Common myeloid progenitor, CD34-positive (primary cell): ENCODE results near the gene KNCN.

Experiments
- CTCF ChIA-PET: fragments of 350-600 bp; sonication (Branson Sonifier 250); formaldehyde crosslinking; loops from one replicate; lab custom pipeline; 2021; ENCODE audit warnings: antibody characterized with exemption; lab: Charles Lee
- POLR2A ChIA-PET: fragments of 350-600 bp; sonication (Branson Sonifier 250); formaldehyde crosslinking; loops from one replicate; lab custom pipeline; 2021; ENCODE audit warnings: antibody characterized with exemption; lab: Charles Lee
- DNase-seq, 3 donors: peaks; one replicate each; pipeline versions ENCODE4 v3.0.0 to v3.0.0-alpha.2; 2013
- H3K27ac ChIP-seq, 2 experiments: 1 replicate in 1 of 2; 2 replicates in 1 of 2; pipeline ENCODE4 v1.7.0; 2013; ENCODE audit warnings: inconsistent platforms in 2 of 2, low read length in 2 of 2, mild to moderate bottlenecking in 2 of 2, low read depth in 1 of 2, moderate library complexity in 1 of 2; ENCODE audit not compliant: severe bottlenecking in 2 of 2, insufficient read depth in 1 of 2, poor library complexity in 1 of 2
- H3K27me3 ChIP-seq, 5 experiments: replicated peaks in 2 of 5; 1 replicate in 3 of 5; 2 replicates in 2 of 5; pipeline versions ENCODE4 v1.6.1 to v1.7.0; 2013; ENCODE audit warnings: low read length in 4 of 5, mild to moderate bottlenecking in 2 of 5, moderate library complexity in 2 of 5, inconsistent platforms in 1 of 5; ENCODE audit not compliant: insufficient read depth in 5 of 5, control insufficient read depth in 4 of 5
- H3K36me3 ChIP-seq, 4 experiments: 1 replicate in 2 of 4; 2 replicates in 2 of 4; pipeline versions ENCODE4 v1.6.1 to v1.7.0; 2013; ENCODE audit warnings: low read length in 3 of 4, control low read depth in 1 of 4, mild to moderate bottlenecking in 1 of 4; ENCODE audit not compliant: control insufficient read depth in 4 of 4, insufficient read depth in 4 of 4
- H3K4me1 ChIP-seq, 4 experiments: 1 replicate in 3 of 4; 2 replicates in 1 of 4; pipeline versions ENCODE4 v1.6.1 to v1.7.1; 2013; ENCODE audit warnings: low read length in 3 of 4, mild to moderate bottlenecking in 3 of 4, control low read depth in 1 of 4, inconsistent platforms in 1 of 4, moderate library complexity in 1 of 4; ENCODE audit not compliant: control insufficient read depth in 4 of 4, insufficient read depth in 4 of 4; ENCODE audit errors: control extremely low read depth in 1 of 4
- H3K4me3 ChIP-seq, 7 experiments: 1 replicate in 4 of 7; 2 replicates in 3 of 7; pipeline versions ENCODE4 v1.5.1 to v1.7.0; 2013; ENCODE audit warnings: mild to moderate bottlenecking in 7 of 7, low read length in 6 of 7, moderate library complexity in 6 of 7, inconsistent platforms in 2 of 7, low read depth in 2 of 7, control low read depth in 1 of 7; ENCODE audit not compliant: insufficient read depth in 4 of 7, control insufficient read depth in 1 of 7; ENCODE audit errors: extremely low read depth in 1 of 7
- H3K9me3 ChIP-seq, 5 experiments: 1 replicate in 4 of 5; 2 replicates in 1 of 5; pipeline versions ENCODE4 v1.6.1 to v1.7.1; 2013; ENCODE audit warnings: low read length in 4 of 5, mild to moderate bottlenecking in 2 of 5, inconsistent platforms in 1 of 5, low read depth in 1 of 5, moderate library complexity in 1 of 5; ENCODE audit not compliant: control insufficient read depth in 4 of 5, insufficient read depth in 2 of 5; ENCODE audit errors: control extremely low read depth in 1 of 5
- WGBS: methylation state at CpG from one replicate; pipeline ENCODE4 v1.1.5; 2013; ENCODE audit not compliant: insufficient coverage; 5-methylcytosine and 5-hydroxymethylcytosine counted together

Gene KNCN

DNA sequence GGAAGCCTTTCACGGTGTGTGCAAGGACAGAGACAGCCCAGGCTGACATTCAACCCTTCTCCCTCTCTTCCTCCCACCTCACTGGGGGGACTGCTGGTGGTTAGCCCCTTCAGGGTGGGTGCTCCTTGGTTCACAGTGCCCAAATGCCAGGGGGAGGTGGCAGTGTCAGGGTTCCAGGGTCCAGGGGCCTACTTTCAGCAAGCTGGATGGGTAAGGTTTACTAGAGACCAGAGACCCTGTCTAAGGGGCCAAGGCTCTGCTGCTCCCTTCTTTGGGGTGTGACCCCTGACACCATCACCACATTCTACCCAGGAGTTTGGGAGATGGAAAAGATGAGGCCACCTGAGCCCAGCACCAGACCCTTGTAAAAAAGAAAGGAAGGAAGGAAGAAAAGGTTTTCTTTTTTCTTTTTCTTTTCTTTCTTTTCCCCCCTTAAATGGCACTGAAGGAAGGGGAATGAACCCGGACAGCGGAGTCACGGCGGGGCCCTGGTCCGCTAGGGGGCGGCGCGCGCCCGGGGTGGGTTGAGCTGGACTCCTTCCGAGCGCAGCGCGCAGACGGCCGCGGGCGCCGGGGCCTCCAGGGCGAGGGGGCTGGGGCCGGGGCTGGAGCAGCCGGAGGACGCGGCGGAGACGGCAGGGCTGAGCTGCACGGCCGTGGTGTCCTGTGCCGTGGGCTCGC lies 18.8 kb downstream of the KNCN start:
- ChIA-PET POLR2A (no interaction called here), CTCF (interaction anchor here (1.1 to 10.8 kb wide), 12 partner anchors 14 to 191 kb away, joined by 3 to 161 read pairs (median 4); partner anchors contain the start of genes MKNK1 and MOB3C)
- under 1% methylated on average over 29 of the region's 31 CpGs for WGBS
- peak overlapping the region in 6 of 7 experiments; percentile 19 to 59 (median 43) for H3K4me3 ChIP-seq
- H3K4me1 ChIP-seq, result peaks cover 0 to 10% (median 4%) of the 10 kb centered on the region in 4 experiments
- H3K27ac ChIP-seq, result no peak overlapping the region
- no peaks in the 10 kb centered on the region for H3K36me3 ChIP-seq
- H3K9me3 ChIP-seq, result peaks cover 0 to 10% (median 0%) of the 10 kb centered on the region in 5 experiments
- peak; percentile 54 to 77 (median 73) for DNase-seq
- peaks cover 9 to 71% (median 34%) of the 10 kb centered on the region in 5 experiments for H3K27me3 ChIP-seq

DNA sequence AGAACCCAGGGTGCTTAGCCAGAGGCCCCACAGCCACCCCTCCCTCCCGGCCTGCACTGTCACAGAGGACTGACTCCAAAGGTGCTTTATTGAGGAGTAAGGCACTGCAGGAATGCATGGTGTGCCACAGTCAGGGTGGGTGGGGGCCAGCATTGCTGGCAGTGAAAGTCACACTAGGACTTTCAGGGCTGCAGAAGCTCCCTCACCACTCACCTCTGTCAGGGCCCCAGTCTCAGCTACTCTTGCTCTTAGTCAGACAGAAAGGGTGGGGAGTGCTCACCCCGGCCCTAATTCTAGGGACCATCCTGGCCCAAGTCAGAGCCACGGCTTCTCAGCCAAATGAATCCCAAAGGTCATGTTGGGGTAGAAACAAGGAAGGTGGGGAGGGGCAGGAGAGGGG lies 19.4 kb downstream of the KNCN start:
- H3K27ac ChIP-seq, result no peak overlapping the region
- H3K9me3 ChIP-seq, result peaks cover 0 to 8% (median 0%) of the 10 kb centered on the region in 5 experiments
- WGBS, result 75% methylated on average over 2 of the region's 3 CpGs
- H3K27me3 ChIP-seq, result peaks cover 9 to 74% (median 38%) of the 10 kb centered on the region in 5 experiments
- no peaks in the 10 kb centered on the region for H3K36me3 ChIP-seq
- no peak overlapping the region for H3K4me3 ChIP-seq
- POLR2A ChIA-PET, result no interaction called here
- CTCF ChIA-PET, result interaction anchor here (1.2 to 10.8 kb wide), 8 partner anchors 16 to 192 kb away, joined by 4 to 161 read pairs (median 8); partner anchors contain the start of genes MKNK1 and MOB3C
- H3K4me1 ChIP-seq, result peaks cover 0 to 10% (median 4%) of the 10 kb centered on the region in 4 experiments
- DNase-seq, result no peak

DNA sequence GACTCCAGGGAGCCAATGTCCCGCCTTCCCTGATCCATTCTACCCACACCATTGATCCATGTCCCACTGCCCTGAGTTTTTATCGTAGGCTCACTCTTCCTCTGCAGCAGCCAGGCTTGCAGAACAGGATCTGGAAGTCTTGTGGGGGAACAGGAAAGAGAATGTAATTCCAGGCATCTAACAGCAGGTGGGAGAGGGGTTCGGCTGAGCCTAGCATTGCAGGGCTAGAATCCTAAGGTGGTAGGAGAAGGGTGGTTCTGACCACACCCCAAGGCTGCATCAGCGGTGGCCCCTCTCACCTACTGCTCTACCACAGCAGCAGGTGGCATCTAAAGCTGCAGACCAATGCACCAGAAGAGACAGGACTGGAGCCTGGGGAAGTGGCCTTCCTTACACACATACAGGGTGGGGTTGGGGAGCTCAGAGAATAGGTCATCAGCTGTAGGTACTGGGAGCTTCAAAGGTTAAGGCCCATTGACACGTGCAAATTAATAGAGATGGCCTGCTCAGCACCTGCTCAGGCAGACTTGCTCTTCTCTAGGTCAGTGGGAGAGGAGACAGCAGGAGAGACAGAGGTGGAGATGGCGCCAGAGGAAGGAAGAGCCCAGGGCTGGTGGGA lies 20.5 kb downstream of the KNCN start:
- peaks cover 0 to 10% (median 4%) of the 10 kb centered on the region in 4 experiments for H3K4me1 ChIP-seq
- H3K9me3 ChIP-seq, result no peaks in the 10 kb centered on the region
- H3K36me3 ChIP-seq, result no peaks in the 10 kb centered on the region
- H3K27ac ChIP-seq, result no peak overlapping the region
- H3K27me3 ChIP-seq, result peaks cover 9 to 78% (median 39%) of the 10 kb centered on the region in 5 experiments
- H3K4me3 ChIP-seq, result no peak overlapping the region
- ChIA-PET POLR2A (no interaction called here), CTCF (interaction anchor here (0.8 to 10.8 kb wide), 9 partner anchors 36 to 195 kb away, joined by 3 to 161 read pairs (median 5); no protein-coding TSS in a partner anchor)
- DNase-seq, result no peak
- 76% methylated on average over 4 of the region's 6 CpGs for WGBS

DNA sequence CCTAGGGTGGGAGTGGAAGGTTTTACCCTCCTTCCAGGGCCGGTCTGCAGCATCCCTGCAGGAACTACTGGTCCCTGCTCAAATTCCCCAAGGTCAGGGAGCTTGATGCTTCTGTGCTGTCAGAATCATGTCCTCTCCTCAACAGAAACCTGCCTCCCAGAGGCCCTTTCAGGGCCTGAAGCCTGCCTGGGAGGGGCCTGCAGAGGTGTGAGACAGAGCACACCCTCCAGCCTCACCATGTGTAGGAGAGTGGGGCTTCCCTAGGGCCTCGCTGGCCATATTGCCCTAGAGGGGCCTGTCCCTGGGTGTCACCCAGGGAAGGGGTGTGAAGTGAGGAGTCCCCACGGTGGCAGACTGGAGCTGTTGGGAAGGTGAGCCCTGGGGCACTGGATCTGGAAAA lies 21.1 kb downstream of the KNCN start:
- H3K27me3 ChIP-seq, result peaks cover 9 to 80% (median 44%) of the 10 kb centered on the region in 5 experiments
- 79% methylated on average over 3 of the region's 3 CpGs for WGBS
- H3K36me3 ChIP-seq, result no peaks in the 10 kb centered on the region
- CTCF ChIA-PET, result interaction anchor here (1.1 to 10.8 kb wide), 10 partner anchors 10 to 195 kb away, joined by 3 to 161 read pairs (median 6); no protein-coding TSS in a partner anchor
- DNase-seq, result no peak
- no peaks in the 10 kb centered on the region for H3K9me3 ChIP-seq
- peaks cover 0 to 10% (median 4%) of the 10 kb centered on the region in 4 experiments for H3K4me1 ChIP-seq
- no peak overlapping the region for H3K4me3 ChIP-seq
- no peak overlapping the region for H3K27ac ChIP-seq
- POLR2A ChIA-PET, result interaction anchor here (0.7 kb wide), 1 partner anchor 192 kb away, joined by 4 read pairs; no protein-coding TSS in a partner anchor

DNA sequence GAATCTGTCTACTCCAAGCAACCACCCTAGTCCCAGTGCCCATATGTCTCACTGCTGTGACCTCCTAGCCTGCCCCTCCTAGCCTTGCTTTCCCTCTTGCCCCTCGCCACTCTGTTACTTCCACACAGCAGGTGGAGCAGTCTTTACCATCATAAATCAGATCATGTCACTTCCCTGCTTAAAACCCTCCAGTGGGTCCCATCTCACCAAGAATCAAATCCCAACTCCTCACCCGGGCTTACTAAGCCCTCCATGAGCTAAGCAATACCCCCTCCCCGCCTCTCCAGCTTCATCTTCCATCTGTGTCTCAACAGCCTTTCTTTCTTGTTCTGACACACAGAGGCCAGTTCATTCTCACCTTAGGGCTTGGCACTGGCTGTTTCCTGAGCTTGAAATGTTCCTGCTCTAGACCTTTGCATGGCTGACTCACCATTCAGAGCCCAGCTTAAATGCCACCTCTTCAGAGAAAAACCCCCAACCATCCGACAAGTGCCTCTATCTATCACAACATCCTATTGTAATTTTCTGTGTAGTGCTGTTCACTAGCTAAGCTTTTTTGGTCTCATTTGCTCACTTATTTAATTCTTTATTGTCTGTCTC lies 22.3 kb downstream of the KNCN start:
- H3K4me3 ChIP-seq, result no peak overlapping the region
- no peaks in the 10 kb centered on the region for H3K36me3 ChIP-seq
- no peaks in the 10 kb centered on the region for H3K9me3 ChIP-seq
- ChIA-PET POLR2A (no interaction called here), CTCF (interaction anchor here (1.0 to 10.8 kb wide), 20 partner anchors 9 to 196 kb away, joined by 3 to 161 read pairs (median 6); partner anchors contain the start of gene MKNK1)
- H3K27ac ChIP-seq, result no peak overlapping the region
- H3K27me3 ChIP-seq, result peaks cover 7 to 70% (median 50%) of the 10 kb centered on the region in 5 experiments
- WGBS, result 63% methylated on average over 3 of the region's 4 CpGs
- peaks cover 0 to 12% (median 4%) of the 10 kb centered on the region in 4 experiments for H3K4me1 ChIP-seq
- no peak for DNase-seq

DNA sequence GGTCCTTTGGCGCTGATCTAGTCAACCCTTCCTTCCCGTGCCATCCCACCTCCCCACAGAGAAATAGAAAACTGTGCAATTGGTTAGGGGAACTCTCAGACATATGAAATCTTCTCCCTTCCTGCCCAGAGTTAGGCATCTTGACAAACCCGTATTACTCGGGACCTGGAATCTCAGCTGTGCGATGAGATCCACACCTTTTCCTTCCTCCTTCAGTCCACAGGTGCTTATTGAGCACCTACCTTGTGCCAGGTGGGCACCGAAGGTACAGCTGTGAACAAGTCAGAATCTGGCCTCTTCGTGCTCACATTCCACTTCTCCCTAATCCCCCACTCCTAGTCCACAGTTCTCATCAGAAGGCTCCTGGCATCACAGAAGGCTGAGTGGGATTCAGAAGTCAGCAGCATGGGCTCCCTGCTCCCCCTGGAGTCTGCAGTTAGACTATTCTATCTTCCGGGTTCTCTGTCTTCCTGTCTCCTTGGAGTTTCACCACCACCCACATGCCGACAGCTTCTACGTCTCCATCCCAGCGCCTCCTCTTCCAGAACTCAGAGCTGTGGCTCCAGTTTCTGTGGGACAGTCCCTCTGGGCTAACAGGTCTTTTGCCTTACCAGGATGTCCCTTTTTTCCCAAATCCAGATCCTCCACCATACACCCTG lies 23.0 kb downstream of the KNCN start:
- POLR2A ChIA-PET, result no interaction called here

More for the DNA sequence above, 23.0 kb downstream of the KNCN start:
- CTCF ChIA-PET, result interaction anchor here (0.9 to 10.8 kb wide), 22 partner anchors 11 to 197 kb away, joined by 3 to 161 read pairs (median 6); partner anchors contain the start of gene MKNK1
- no peak overlapping the region for H3K27ac ChIP-seq
- no peak overlapping the region for H3K4me3 ChIP-seq
- H3K36me3 ChIP-seq, result no peaks in the 10 kb centered on the region
- peaks cover under 1 to 63% (median 50%) of the 10 kb centered on the region in 5 experiments for H3K27me3 ChIP-seq
- H3K4me1 ChIP-seq, result peaks cover 0 to 8% (median 3%) of the 10 kb centered on the region in 4 experiments
- 33% methylated on average over 9 of the region's 11 CpGs for WGBS
- DNase-seq, result no peak
- H3K9me3 ChIP-seq, result no peaks in the 10 kb centered on the region
